GM12891 (cell line): ENCODE measurements around the gene KIAA1586.

Experiments used
- PAX5 ChIP-seq: IDR thresholded peaks from 2 replicates; pipeline ENCODE4 v1.6.1; 2011; ENCODE audit warnings: low read length, moderate library complexity, mild to moderate bottlenecking; ENCODE audit not compliant: insufficient read depth, severe bottlenecking
- POLR2A ChIP-seq: IDR thresholded peaks from 2 replicates; pipeline ENCODE4 v1.6.1; 2011; ENCODE audit warnings: low read depth, low read length, control low read depth
- POLR2AphosphoS5 ChIP-seq: IDR thresholded peaks from 2 replicates; pipeline ENCODE4 v1.6.1; 2011; ENCODE audit warnings: low read depth, low read length, control low read depth
- POU2F2 ChIP-seq: IDR thresholded peaks from 2 replicates; pipeline ENCODE4 v1.6.1; 2011; ENCODE audit warnings: low read depth, mild to moderate bottlenecking, control low read depth, low read length, moderate library complexity
- SPI1 ChIP-seq: IDR thresholded peaks from 2 replicates; pipeline ENCODE4 v1.6.1; 2011; ENCODE audit warnings: low read depth, low read length, control low read depth
- TAF1 ChIP-seq: IDR thresholded peaks from 2 replicates; pipeline ENCODE4 v1.6.1; 2011; ENCODE audit warnings: low read depth, low read length, control low read depth

DNA sequence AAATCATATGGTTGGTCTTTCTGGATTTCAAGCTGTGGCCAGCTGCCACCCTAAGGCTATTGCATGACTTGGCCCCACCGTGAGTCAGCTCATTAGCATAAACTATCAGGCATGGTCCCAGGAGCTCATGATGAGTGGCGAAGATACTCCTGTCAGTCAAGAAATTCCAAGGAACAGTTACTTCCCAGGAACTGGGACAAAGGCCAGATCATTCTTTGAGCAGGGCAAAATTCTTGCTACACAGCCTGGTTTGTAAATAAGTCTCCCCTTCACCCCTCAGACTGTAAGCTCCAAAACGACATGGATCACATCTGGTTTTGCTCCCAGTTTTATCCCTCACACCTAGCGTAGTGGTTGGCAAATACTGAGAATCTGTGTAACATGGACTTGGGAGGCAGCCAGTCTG lies 33.0 kb upstream of the KIAA1586 start:
- TF ChIP-seq TAF1: no peak
- TF ChIP-seq POLR2AphosphoS5: no peak
- TF ChIP-seq POLR2A: no peak
- no peak for TF ChIP-seq SPI1
- no peak for TF ChIP-seq PAX5
- TF ChIP-seq POU2F2: no peak
